ENCODE data around the gene CD37.

DNA sequence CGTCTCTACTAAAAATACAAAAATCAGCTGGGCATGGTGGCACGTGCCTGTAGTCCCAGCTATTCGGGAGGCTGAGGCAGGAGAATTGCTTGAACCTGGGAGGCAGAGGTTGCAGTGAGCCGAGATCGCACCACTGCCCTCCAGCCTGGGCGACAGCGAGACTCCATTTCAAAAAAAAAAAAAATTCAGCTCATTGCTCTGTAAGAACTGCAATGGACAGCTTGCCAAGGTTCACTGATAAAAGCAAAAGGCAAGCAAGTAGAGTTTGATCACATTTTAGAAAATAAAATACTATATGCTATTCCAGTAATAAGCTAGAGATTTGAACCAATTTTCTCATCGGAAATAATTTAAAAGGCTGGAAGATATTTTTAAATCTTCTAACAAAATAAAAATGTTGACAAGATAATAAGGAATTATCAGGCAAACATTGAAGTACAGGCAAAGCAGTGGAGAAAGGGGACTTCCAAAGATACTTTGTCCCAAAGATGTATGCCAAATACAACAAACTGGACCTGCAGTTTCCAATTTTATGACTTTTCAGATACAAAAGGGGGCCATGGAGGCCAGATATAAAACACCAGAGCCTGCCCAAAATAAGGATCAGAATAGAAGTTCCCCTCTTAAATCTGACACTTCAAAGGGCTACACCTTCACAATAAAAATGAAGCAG, 39.9 kb upstream of the CD37 start:
- TF ChIP-seq, protein P1, sequence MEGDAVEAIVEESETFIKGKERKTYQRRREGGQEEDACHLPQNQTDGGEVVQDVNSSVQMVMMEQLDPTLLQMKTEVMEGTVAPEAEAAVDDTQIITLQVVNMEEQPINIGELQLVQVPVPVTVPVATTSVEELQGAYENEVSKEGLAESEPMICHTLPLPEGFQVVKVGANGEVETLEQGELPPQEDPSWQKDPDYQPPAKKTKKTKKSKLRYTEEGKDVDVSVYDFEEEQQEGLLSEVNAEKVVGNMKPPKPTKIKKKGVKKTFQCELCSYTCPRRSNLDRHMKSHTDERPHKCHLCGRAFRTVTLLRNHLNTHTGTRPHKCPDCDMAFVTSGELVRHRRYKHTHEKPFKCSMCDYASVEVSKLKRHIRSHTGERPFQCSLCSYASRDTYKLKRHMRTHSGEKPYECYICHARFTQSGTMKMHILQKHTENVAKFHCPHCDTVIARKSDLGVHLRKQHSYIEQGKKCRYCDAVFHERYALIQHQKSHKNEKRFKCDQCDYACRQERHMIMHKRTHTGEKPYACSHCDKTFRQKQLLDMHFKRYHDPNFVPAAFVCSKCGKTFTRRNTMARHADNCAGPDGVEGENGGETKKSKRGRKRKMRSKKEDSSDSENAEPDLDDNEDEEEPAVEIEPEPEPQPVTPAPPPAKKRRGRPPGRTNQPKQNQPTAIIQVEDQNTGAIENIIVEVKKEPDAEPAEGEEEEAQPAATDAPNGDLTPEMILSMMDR (IDR thresholded peaks at IDR 0.05), result no peak
- TF ChIP-seq POLR2A (IDR thresholded peaks at IDR 0.05), result no peak

All from body of pancreas (tissue), 4 donors.